Central memory CD8-positive, alpha-beta T cell (primary cell): ENCODE measurements around the gene SCLY.

Source experiments
- ATAC-seq: fragments of 150-1000 bp; cut with Tn5 transposase; replicated peaks from 2 replicates; pipeline ENCODE4 v1.10.0; 2022; ENCODE audit warnings: mild to moderate bottlenecking, moderate FRiP score, moderate number of reproducible peaks; ENCODE audit not compliant: poor library complexity, severe bottlenecking; ENCODE audit errors: extremely low read depth
- DNase-seq, 2 donors: peaks; one replicate each; pipeline ENCODE4 v3.0.0; 2021; ENCODE audit warnings: low spot score in 2 of 2
- H3K27ac Mint-ChIP-seq: one replicate; pipeline ENCODE4 v1.8.0; 2022; ENCODE audit warnings: low read depth, mild to moderate bottlenecking, moderate library complexity, mixed read lengths
- H3K27me3 Mint-ChIP-seq: one replicate; pipeline ENCODE4 v1.8.0; 2022; ENCODE audit warnings: mixed read lengths
- H3K36me3 Mint-ChIP-seq: one replicate; pipeline ENCODE4 v1.8.0; 2022; ENCODE audit warnings: mild to moderate bottlenecking, moderate library complexity, mixed read lengths; ENCODE audit not compliant: insufficient read depth
- H3K4me1 Mint-ChIP-seq: one replicate; pipeline ENCODE4 v1.8.0; 2022; ENCODE audit warnings: mixed read lengths
- H3K4me3 Mint-ChIP-seq: one replicate; pipeline ENCODE4 v1.8.0; 2022; ENCODE audit warnings: mild to moderate bottlenecking, moderate library complexity, mixed read lengths
- H3K9me3 Mint-ChIP-seq: one replicate; pipeline ENCODE4 v1.8.0; 2022; ENCODE audit warnings: mixed read lengths

Gene SCLY

DNA sequence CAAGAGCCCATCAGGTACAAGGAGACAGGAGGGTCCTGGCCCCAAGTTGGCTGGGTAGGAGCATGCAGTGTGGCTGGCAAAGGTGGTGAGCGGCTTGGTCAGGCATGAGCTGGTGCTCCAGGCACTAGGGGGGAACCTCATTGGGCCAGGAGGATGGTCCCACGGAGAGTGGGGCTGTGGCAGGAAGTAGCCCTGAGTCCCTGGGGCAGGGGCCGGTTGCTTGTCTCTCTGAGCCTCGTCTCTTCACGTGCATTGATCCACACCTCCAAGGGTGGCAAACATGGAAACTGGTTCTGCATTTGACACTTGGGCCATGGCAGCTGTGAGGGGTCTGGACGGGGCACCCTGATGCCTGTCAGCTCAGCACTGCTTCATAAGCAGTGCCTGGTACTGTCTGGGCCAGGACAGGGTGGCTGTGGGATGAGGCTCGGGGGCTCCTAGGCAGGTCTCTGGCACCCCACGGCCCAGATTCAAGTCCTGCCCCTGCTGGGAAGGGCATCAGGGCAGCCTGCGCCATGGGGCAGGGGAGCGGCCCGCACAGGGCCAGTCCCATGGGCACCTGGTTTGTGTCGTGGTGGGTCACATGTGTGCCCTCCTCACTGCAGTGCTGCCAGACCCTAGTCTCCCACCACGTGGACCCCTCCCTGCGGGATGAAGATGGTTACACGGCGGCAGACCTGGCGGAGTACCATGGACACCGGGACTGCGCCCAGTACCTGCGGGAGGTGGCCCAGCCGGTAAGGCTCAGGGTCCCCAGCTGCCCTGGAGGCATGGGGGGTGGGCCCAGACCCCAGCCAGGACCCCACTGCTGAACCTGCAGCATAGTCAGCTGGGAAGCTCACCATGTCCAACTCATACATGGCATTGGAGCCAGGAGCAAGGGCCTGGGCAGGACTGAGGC is 55.7 kb downstream of the SCLY start:
- no peak for ATAC-seq
- no peak overlapping the region for H3K27ac Mint-ChIP-seq
- peaks cover 2% of the 10 kb centered on the region for H3K36me3 Mint-ChIP-seq
- no peak overlapping the region for H3K4me3 Mint-ChIP-seq
- DNase-seq = no peak
- no peaks in the 10 kb centered on the region for H3K9me3 Mint-ChIP-seq
- no peaks in the 10 kb centered on the region for H3K4me1 Mint-ChIP-seq
- H3K27me3 Mint-ChIP-seq = peaks cover 17% of the 10 kb centered on the region

DNA sequence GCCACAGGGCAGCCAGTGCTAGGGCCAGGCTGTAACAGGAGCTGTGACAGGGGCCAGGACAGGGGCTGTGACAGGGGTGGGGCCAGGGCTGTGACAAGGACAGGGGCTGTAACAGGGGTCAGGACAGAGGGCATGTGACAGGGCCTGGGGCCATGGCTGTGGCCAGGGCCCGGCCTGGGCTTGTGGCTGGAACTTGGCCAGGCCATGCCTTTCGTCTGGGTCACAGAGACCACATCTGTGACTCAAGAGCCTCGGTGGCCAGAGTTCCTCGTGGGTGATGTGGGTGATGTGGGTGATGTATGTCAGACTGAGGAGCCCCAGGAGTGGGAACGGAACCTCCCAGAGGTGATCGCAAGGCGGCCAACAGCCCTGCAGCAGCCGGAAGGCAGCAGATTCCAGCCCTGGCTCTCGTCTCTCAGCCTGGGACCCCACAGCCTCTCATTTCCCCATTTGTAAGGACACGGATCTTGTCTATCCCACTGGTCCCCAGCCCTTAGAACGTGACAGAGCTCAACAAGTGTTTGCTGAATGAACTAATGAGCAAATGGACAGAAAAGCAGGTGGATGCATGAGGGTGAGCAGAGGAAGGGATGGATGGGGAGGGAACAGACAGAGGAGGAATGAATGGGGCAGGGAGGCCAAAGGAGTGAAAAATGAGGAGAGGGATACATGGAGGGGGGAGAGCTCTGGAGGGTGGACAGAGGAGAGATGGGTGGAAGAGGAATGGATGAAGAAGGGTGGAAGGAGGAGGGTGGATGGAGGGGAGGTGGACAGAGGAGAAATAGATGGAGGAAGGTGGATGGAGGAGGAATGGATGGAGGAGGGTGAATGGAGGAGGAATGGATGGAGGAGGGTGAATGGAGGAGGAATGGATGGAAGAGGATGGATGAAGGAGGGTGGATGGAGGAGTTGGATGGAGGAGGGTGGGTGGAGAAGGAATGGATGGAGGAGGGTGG is 56.7 kb downstream of the SCLY start:
- H3K27me3 Mint-ChIP-seq = peaks cover 17% of the 10 kb centered on the region
- no peaks in the 10 kb centered on the region for H3K9me3 Mint-ChIP-seq
- no peak for ATAC-seq
- no peaks in the 10 kb centered on the region for H3K4me1 Mint-ChIP-seq
- no peak overlapping the region for H3K4me3 Mint-ChIP-seq
- no peak for DNase-seq
- peaks cover 2% of the 10 kb centered on the region for H3K36me3 Mint-ChIP-seq
- H3K27ac Mint-ChIP-seq = no peak overlapping the region

DNA sequence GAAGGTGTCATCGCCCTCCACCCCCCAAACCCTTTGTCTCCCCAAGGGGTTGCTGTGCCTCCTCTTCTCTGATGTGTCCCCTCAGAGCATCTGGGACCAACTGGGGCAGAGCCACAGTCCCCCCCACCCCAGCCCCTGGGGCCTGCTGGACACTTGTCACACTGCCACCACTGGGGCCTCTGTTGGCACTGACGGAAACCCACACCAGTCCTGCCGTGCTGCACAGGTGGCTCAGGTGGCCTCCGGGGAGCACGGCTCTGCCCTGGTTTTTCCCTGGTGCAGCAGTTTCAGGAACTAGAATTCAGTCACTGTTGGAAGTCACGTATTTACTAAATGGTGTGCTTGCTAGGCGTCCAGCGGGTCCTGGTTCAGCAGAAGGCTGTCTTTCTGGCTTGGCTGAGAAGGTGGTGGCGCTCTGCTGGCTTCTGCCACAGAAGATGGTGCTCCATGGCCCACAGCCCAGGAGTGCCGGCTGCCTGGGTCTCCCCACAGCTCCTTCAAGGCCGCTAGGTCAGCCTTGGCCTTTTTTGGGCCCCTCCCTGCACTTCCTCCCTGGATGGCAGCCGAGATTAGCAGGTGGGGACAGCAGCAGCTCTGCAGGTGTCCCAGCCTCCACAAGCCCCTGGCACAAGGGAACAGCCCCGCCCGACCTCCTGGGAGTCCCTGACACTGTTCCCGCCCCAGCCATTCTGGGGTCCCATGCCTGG is 59.1 kb downstream of the SCLY start:
- H3K4me1 Mint-ChIP-seq = no peaks in the 10 kb centered on the region
- H3K4me3 Mint-ChIP-seq = no peak overlapping the region
- no peak for ATAC-seq
- no peaks in the 10 kb centered on the region for H3K9me3 Mint-ChIP-seq
- peaks cover 17% of the 10 kb centered on the region for H3K27me3 Mint-ChIP-seq
- no peak overlapping the region for H3K27ac Mint-ChIP-seq
- H3K36me3 Mint-ChIP-seq = no peaks in the 10 kb centered on the region
- DNase-seq = no peak

DNA sequence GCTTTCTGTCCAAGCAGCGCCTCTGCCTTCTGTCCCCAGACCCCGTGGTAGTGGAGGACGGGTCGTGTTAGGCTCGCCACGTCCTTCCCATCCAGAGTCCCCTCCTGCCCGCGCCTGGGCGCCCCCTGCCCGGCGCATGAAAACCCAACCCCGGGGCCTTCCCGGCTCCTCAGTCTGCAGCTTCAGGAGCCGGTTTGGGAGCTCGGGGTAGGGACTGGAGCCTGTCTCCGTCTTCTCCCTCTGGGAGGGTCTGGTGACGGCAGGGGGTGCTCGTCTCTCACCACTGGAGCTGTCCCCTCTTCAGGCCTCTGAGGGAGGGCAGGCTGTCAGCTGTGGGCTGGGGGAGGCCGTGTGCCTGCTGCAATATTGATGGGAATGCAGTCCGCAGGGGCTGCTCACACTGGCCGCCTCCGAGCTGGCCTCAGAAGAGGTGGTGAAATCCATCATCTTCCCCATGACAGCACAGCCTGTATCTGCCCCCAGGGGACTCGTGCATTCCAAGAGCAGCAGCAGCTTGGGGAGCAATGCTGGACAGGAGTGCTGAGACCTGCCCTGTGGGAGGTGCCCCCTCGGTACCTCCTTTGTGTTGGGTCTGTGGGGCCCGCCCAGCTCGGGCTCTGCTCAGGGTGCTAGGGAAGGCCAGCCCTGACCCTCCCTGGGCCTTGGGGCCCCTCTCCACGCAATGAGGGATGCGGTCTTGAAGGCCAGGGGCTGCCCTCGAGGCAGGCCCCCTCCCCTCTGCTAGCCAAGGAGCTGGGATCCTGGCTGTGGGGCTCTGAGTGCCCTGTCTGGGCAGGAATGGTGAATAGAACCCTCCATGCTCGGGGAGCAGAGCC is 59.9 kb downstream of the SCLY start:
- no peaks in the 10 kb centered on the region for H3K36me3 Mint-ChIP-seq
- no peaks in the 10 kb centered on the region for H3K9me3 Mint-ChIP-seq
- H3K27me3 Mint-ChIP-seq = peaks cover 17% of the 10 kb centered on the region

DNA sequence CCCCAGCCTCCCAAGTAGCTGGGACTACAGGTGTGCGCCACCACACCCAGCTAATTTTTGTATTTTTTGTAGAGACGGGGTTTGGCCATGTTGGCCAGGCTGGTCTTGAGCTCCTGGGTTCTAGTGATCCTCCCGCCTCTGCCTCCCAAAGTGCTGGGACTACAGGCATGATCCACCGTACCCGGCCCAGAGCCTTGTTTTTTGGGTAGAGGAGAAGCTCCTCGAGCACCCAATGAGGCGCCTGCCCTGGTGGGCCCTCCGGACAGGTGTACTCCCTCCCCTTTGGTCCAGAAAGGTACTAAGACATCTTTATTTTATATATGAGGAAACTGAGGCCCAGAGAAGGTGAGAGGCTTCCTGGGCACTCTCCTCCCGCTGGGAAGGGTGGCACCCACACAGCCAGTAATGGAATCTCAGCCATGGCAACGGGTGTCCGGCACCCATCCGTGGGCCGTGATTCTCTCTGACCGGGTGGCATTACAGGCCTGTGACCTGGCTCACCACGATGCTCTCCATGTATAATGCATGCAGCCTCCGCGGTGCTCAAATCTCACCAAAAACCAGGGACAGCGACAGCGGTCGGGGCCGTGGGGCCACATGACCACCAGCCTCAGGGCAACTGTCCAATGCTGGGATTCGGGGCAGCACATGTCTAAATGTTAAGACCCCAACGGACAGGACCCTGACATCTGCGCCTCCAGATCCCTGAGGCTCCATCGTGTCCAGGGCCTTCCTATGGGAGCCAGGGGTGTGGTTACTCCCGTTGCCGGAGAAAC is 60.9 kb downstream of the SCLY start:
- Mint-ChIP-seq H3K27ac (no peak overlapping the region), H3K36me3 (no peaks in the 10 kb centered on the region), H3K27me3 (peaks cover 17% of the 10 kb centered on the region), H3K9me3 (no peaks in the 10 kb centered on the region), H3K4me3 (no peak overlapping the region), H3K4me1 (no peaks in the 10 kb centered on the region)
- ATAC-seq (no peak), DNase-seq (no peak)

More for the DNA sequence above, 59.9 kb downstream of the SCLY start:
- no peaks in the 10 kb centered on the region for H3K4me1 Mint-ChIP-seq
- no peak for ATAC-seq
- H3K27ac Mint-ChIP-seq = no peak overlapping the region
- no peak for DNase-seq
- no peak overlapping the region for H3K4me3 Mint-ChIP-seq

DNA sequence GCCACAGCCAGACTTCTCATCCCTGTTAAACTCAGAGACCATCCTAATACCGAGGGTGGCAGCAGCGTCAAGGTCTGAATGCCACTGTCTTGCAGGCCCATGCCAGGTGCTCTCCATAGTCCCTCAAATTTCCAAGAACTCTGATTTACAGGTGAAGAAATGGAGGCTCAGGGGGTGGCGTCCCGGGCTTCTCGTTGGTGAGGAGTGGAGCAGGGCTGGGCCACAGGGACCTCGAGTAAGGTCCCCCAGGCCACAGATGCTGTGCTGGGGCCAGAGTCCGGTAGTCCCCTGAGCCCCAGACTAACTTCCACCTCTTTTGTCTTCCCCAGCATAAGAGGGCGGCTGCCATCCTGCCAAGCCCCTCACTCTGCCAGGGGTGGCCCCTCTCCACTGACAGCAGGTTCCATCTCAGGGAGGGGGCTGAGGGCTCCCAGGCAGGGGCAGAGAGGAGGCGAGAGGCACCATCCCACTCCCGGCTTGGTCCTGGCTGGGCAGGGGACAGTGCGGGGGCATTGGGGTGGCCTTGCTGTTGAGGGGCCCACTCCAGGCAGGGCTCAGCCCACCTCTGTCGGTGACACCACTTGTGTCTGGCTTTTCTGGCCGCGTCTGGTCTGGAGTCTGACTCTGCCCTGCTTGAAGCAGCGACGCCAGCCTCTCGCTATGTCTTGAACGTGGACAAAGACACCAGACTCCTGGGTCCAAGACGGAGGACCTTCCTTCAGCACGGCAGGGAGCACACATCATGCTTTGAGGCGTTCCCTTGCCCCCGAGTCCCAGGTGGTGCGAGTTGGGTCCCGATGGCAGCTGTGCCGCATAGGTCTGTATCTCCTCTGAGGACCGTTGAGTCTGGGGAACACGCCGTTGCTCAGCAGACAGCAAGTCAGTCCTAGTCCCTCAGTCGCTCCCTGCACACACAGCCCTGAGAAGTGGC is 61.8 kb downstream of the SCLY start:
- H3K36me3 Mint-ChIP-seq = no peaks in the 10 kb centered on the region
- no peaks in the 10 kb centered on the region for H3K9me3 Mint-ChIP-seq
- no peak overlapping the region for H3K27ac Mint-ChIP-seq
- ATAC-seq (no peak), DNase-seq (no peak)
- peaks cover 17% of the 10 kb centered on the region for H3K27me3 Mint-ChIP-seq
- H3K4me3 Mint-ChIP-seq = no peak overlapping the region
- H3K4me1 Mint-ChIP-seq = no peaks in the 10 kb centered on the region

DNA sequence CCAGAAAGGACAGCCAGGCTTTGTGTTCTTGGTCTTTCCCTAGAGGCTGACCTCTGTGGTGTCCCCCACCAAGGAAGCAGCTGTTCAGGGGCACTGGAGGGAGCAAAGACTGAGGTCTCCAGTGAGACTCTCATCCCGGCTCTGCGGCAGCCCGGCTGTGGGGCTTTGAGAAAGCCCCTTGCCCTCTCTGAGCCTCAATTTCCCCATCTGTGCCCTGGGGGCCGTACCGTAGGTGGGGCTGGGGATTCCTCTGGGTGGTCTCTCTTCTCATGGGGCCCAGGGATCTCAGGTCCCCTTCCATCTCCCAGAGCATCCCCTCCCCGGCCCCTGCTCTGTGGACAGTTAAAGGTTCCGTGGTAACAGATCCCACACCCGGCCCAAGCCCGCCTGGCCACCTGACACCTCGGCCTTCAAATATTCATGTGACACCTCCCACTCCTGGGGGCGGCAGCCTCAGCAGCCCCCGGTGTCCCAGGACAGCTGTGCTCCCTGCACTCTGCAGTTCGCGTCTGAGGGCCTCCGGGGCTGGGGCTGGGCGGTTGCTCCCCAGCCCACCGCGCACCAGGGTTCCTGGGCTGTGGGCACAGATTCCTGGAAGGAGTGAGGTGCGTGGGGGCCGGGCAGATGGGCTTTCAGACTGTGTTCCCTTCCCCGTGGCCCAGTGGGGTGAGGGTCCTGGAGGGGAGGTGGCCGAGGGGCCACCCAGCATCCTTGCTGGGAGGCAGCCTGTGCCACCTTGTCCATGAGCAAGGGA is 62.6 kb downstream of the SCLY start:
- ATAC-seq (no peak), DNase-seq (no peak)
- no peaks in the 10 kb centered on the region for H3K4me1 Mint-ChIP-seq
- H3K9me3 Mint-ChIP-seq = no peaks in the 10 kb centered on the region
- no peak overlapping the region for H3K4me3 Mint-ChIP-seq
- H3K27me3 Mint-ChIP-seq = peaks cover 16% of the 10 kb centered on the region
- no peak overlapping the region for H3K27ac Mint-ChIP-seq
- no peaks in the 10 kb centered on the region for H3K36me3 Mint-ChIP-seq

DNA sequence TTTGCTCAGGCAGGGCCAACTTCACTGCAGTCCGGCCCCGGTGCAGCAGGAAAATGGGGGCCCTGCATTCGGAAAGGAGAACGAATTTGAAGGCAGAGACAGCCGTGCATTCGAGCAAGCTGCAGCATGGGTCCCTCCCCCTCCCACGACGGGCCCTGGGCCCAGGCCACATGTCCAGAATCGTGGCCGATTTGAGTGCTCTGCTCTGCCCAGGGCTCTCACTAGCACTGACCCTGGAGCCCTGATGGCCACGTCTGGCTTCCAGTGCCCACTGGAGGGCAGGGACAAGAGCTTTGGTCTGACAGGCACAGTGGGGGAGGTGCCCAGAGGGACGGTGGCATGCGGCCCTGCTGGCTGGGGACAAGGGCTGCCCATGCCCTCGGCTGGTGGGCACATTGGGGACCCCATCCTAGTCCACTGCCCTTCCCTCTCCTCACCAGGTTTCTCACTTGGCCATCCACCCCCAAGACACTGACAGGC is 63.2 kb downstream of the SCLY start:
- no peak for ATAC-seq
- H3K36me3 Mint-ChIP-seq = no peaks in the 10 kb centered on the region

DNA sequence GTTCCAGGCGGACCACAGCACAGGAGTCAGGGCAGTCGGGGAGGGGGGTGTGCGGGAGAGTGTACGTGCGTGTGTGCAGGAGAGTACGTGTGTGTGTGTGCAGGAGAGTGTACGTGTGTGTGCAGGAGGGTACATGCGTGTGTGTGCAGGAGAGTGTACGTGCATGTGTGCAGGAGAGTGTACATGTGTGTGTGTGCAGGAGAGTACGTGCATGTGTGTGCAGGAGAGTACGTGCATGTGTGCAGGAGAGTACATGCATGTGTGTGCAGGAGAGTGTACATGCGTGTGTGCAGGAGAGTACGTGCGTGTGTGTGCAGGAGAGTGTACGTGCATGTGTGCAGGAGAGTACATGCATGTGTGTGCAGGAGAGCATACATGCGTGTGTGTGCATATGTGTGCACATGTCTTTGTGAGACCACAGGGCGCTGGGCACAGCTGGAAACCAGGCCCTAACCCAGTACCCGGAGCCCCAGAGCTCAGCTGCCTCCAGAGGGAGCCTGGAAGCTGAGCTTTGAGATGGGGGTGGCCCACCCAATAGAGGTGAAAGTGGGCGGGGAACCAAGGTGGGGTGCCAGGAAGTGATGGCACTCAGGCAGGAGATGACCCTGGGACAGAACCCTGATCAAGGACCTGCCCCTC is 63.8 kb downstream of the SCLY start:
- H3K9me3 Mint-ChIP-seq = no peaks in the 10 kb centered on the region
- no peak for ATAC-seq
- peaks cover 4% of the 10 kb centered on the region for H3K27me3 Mint-ChIP-seq
- H3K4me3 Mint-ChIP-seq = no peak overlapping the region
- H3K4me1 Mint-ChIP-seq = no peaks in the 10 kb centered on the region
- no peak for DNase-seq
- no peaks in the 10 kb centered on the region for H3K36me3 Mint-ChIP-seq
- no peak overlapping the region for H3K27ac Mint-ChIP-seq

More for the DNA sequence above, 63.2 kb downstream of the SCLY start:
- H3K27ac Mint-ChIP-seq = no peak overlapping the region
- DNase-seq = no peak
- H3K4me1 Mint-ChIP-seq = no peaks in the 10 kb centered on the region
- peaks cover 10% of the 10 kb centered on the region for H3K27me3 Mint-ChIP-seq
- no peak overlapping the region for H3K4me3 Mint-ChIP-seq
- no peaks in the 10 kb centered on the region for H3K9me3 Mint-ChIP-seq
